ENCODE results near the gene TJP1. TPM values are rescaled to one million over a fixed set of nuclear protein-coding genes. Genes with fewer than 3 reads are reported as not detected.

The TJP1 gene
- polyA plus RNA-seq, 1 donor (not counting 4 experiments of a cell fraction or from before 2014, with no cell fraction given) = 54.7 TPM

- no peak for TF ChIP-seq EZH2 (IDR thresholded peaks at IDR 0.05; ENCODE audit: low read length)
- no peak for TF ChIP-seq CTCF (optimal IDR thresholded peaks at IDR 0.05 in 1 of 3, IDR thresholded peaks at IDR 0.05 in 1 of 3, conservative IDR thresholded peaks at IDR 0.05 in 1 of 3; ENCODE audit: extremely low read depth in 1 of 3, insufficient read depth in 2 of 3, low read length in 3 of 3)
- Histone ChIP-seq H2AFZ (ENCODE audit: control insufficient read depth, low read length) (no peak overlapping the region), H3K36me3 (ENCODE audit: control insufficient read depth in 2 of 2, extremely low read depth in 1 of 2, insufficient read depth in 2 of 2, low read length in 2 of 2) (peaks cover 20 to 28% of the 10 kb centered on the region in 2 experiments), H3K27me3 (ENCODE audit: control insufficient read depth, extremely low read depth, insufficient read depth, low read length) (no peaks in the 10 kb centered on the region), H3K79me2 (ENCODE audit: control insufficient read depth, insufficient read depth, low read length) (no peaks in the 10 kb centered on the region), H3K9me1 (ENCODE audit: control insufficient read depth, extremely low read depth, insufficient read depth, low read length) (no peaks in the 10 kb centered on the region), H3K9ac (ENCODE audit: control insufficient read depth, extremely low read depth, insufficient read depth, low read length) (no peak overlapping the region), H3K27ac (ENCODE audit: control insufficient read depth, insufficient read depth, low read length) (no peak overlapping the region), H3K4me2 (ENCODE audit: control insufficient read depth, extremely low read depth, insufficient read depth, low read depth, low read length) (no peak overlapping the region), H4K20me1 (ENCODE audit: control insufficient read depth, extremely low read depth, insufficient read depth, low read length) (no peaks in the 10 kb centered on the region), H3K4me3 (ENCODE audit: control insufficient read depth in 2 of 3, extremely low read depth in 1 of 3, insufficient read depth in 2 of 3, low read depth in 1 of 3, low read length in 3 of 3) (no peak overlapping the region), H3K9me3 (ENCODE audit: control insufficient read depth, low read depth, low read length) (no peaks in the 10 kb centered on the region), H3K4me1 (ENCODE audit: control insufficient read depth, extremely low read depth, insufficient read depth, low read length) (no peaks in the 10 kb centered on the region)
- DNase-seq (ENCODE audit: low read depth, low spot score) (no peak), FAIRE-seq (no peak)
- dilution Hi-C loops (cut with MboI; ENCODE audit: extremely low pct_ligation_motif_present, low sequenced_read_pairs) = no loop called here
Measured at GRCh38 chr15:29700296-29700695, 122.0 kb downstream of the TJP1 start.

GRCh38 chr15:29699791-29700190 is 122.5 kb downstream of the TJP1 start:
- Histone ChIP-seq H3K4me2 (ENCODE audit: control insufficient read depth, extremely low read depth, insufficient read depth, low read depth, low read length) (no peak overlapping the region), H4K20me1 (ENCODE audit: control insufficient read depth, extremely low read depth, insufficient read depth, low read length) (no peaks in the 10 kb centered on the region), H3K36me3 (ENCODE audit: control insufficient read depth in 2 of 2, extremely low read depth in 1 of 2, insufficient read depth in 2 of 2, low read length in 2 of 2) (peaks cover 15 to 24% of the 10 kb centered on the region in 2 experiments), H2AFZ (ENCODE audit: control insufficient read depth, low read length) (no peak overlapping the region), H3K4me3 (ENCODE audit: control insufficient read depth in 2 of 3, extremely low read depth in 1 of 3, insufficient read depth in 2 of 3, low read depth in 1 of 3, low read length in 3 of 3) (no peak overlapping the region), H3K27me3 (ENCODE audit: control insufficient read depth, extremely low read depth, insufficient read depth, low read length) (no peaks in the 10 kb centered on the region), H3K9me1 (ENCODE audit: control insufficient read depth, extremely low read depth, insufficient read depth, low read length) (no peaks in the 10 kb centered on the region), H3K27ac (ENCODE audit: control insufficient read depth, insufficient read depth, low read length) (no peak overlapping the region), H3K9ac (ENCODE audit: control insufficient read depth, extremely low read depth, insufficient read depth, low read length) (no peak overlapping the region), H3K79me2 (ENCODE audit: control insufficient read depth, insufficient read depth, low read length) (no peaks in the 10 kb centered on the region), H3K4me1 (ENCODE audit: control insufficient read depth, extremely low read depth, insufficient read depth, low read length) (no peaks in the 10 kb centered on the region), H3K9me3 (ENCODE audit: control insufficient read depth, low read depth, low read length) (no peaks in the 10 kb centered on the region)
- no peak for TF ChIP-seq EZH2 (IDR thresholded peaks at IDR 0.05; ENCODE audit: low read length)
- no peak for TF ChIP-seq CTCF (optimal IDR thresholded peaks at IDR 0.05 in 1 of 3, IDR thresholded peaks at IDR 0.05 in 1 of 3, conservative IDR thresholded peaks at IDR 0.05 in 1 of 3; ENCODE audit: extremely low read depth in 1 of 3, insufficient read depth in 2 of 3, low read length in 3 of 3)
- FAIRE-seq (no peak), DNase-seq (ENCODE audit: low read depth, low spot score) (no peak)
- dilution Hi-C loops (cut with MboI; ENCODE audit: extremely low pct_ligation_motif_present, low sequenced_read_pairs) = no loop called here
